HUDEP-2 (cell line): ENCODE results near the gene SBK2.
"Not testable (repeated sequence)": the region's sequence is repeated elsewhere in the genome, so short reads cannot be mapped to it uniquely, and the experiment has no call there.

Source experiments
- DNase-seq, 76 experiments: peaks; one replicate each; lab custom pipeline; 2025; ENCODE audit not compliant: unreplicated experiment in 76 of 76; lab: John Stamatoyannopoulos, UW

SBK2 gene

DNA sequence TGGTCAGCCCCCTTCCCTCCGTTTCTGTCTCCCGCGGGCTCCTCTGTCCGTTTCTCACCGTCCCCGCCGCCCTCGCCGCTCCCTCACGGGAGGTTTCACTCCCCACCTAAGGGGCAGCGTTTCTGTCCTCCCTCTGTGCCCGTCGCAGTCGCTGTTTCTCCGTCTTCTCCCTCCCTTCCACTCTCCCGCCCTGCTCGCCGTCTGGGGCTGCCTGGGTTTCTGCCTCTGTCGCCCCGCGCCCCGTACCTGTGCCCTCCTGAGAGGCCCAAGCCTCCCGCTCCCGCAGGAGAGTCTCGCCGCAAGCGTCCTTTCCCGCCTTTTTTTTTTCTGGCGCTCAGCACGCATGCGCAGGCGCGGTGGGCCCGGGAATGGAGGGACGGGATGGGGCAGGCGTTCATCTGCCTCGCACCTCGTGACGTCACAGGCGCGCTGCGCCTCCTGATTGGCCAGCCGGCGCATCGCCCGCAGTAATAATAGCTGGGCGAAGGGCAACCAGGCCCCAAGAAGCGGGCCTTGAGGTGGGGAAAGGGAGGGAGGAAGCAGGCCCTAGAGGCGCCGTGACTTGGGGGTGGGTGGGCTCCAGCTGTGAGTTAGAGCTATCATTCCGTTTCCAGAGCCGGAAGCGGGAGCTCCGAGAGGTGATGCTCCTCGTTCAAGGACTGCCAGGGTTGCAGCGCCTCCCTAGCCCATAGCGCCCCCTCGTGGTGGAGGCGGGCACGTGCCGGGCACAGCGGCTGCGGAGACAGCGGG is 33.3 kb downstream of the SBK2 start:
- peak in 75 of 76 experiments; percentile 54 to 100 (median 93) for DNase-seq

DNA sequence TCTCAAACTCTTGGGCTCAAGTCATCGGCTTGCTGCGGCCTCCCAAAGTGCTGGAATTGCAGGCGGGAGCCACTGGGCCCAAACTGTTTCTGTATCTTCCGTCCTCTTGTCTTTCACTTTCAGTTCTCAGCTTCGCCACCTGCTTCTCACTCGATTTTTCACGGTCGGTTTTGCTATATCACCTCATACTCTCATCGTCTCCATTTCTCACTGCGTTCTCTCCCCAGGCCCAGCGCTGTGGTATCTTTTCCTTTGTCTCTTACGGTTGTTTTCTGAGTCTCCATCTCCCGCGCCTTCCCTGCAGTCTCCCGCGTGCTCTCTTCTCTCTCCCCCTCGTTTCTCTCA is 33.8 kb downstream of the SBK2 start:
- DNase-seq, result no peak

DNA sequence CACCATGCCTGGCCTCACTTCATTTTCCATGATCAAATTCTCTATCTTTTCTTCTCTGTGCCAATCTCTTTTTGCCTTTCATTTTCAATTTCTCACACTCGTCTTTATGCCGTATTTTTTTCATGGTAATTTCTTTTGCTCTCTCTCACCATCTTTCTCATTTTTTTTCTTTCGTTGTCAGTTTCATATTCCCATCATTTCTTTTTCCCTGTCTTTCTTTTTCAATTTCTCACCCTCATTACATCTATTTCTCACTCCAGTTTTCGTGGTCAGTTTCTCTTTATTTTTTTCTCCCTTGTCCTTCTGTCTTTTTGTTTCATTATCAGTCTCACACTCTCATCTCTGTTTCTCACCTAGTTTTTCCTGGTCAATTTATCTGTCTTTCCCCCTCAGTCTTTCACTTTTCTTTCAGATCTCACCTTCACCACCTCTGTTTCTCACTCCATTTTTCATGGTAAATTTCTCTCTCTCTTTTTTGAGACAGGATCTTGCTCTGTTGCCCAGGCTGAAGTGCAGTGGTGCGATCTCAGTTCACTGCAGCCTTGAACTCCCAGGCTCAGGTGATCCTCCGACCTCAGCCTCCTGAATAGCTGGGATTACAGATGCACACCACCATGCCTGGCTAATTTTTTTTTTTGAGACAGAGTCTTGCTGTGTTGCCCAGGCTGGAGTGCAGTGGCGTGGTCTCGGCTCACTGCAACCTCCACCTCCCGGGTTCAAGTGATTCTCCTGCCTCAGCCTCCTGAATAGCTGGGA is 34.6 kb downstream of the SBK2 start:
- DNase-seq, result no peak

DNA sequence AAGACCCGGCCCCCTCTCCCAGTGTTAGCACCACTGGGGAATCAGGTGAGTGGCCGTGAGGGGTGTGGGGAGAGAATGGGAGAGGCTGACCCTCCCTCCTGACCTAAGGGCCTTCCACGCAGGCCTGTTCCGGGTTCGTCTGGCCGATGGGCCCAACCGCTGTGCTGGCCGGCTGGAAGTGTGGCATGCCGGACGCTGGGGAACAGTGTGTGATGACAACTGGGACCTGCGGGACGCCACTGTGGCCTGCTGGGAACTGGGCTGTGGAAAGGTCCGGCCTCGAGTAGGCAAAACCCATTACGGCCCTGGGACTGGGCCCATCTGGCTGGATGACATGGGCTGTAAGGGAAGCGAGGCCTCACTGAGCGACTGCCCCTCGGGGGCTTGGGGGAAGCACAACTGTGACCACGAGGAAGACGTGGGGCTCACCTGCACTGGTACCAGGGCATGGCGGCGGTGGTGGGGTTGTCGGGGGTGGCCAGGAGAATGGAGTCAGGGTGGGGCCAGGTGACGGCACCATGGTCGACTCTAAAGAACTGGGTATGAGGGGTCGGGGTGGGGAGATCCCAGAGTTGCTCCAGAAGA is 36.5 kb downstream of the SBK2 start:
- DNase-seq, result no peak

DNA sequence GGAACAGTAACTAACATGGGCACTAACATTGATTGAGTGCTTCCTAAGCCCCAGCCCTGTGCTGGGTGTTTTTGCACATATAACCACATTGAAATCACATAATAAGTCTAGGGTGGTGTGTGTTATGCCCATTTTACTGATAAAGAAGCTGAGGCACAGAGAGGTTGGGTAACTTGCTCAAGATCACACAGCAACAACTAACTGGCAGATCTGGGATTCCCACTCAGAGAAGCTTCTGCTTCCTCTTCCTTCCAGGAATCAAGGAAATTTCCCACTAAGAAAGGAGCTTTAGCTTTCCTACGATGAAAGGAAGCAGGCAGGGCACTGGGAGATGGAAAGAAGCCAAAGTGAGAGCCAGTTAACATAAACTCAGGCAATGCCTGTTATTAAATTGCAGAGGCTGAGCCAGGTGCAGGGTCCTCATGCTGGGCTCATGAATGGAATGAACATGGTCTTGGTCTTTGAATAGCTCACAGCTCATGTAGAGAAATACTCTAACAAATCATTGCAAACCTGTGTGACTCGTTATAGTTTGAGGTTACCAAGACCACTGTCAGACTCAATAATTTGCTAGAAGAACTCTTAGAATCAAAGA is 38.6 kb downstream of the SBK2 start:
- no peak for DNase-seq

DNA sequence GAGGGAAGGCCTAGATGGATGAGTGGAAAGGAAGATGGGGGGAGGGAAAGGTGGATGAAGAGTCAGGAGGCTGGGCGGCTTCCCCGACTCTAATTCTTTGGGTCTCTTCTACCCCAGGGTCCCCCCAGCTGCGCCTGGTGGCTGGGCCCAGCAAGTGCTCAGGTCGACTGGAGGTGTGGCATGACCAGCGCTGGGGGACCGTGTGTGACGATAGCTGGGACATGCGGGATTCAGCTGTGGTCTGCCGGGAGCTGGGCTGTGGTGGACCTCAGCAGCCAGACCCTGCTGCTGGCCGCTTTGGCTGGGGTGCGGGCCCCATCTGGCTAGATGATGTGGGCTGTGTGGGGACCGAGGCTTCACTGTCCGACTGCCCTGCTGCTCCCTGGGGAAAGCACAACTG is 39.2 kb downstream of the SBK2 start:
- no peak for DNase-seq

DNA sequence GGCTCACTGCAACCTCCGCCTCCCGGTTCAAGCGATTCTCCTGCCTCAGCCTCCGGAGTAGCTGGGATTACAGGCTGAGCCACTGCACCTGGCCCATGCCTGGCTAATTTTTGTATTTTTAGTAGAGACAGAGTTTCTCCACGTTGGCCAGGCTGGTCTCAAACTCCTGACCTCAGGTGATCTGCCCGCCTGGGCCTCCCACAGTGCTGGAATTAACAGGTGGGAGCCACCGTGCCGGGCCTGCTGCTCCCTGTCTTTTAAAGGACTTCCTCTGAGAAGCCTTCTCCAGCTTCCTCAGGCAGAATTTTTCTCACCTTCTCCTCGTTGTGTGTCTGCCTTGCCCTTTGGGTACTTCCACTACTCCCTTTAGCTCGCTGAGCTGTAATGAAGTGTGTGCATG is 40.1 kb downstream of the SBK2 start:
- DNase-seq, result not testable (repeated sequence)

DNA sequence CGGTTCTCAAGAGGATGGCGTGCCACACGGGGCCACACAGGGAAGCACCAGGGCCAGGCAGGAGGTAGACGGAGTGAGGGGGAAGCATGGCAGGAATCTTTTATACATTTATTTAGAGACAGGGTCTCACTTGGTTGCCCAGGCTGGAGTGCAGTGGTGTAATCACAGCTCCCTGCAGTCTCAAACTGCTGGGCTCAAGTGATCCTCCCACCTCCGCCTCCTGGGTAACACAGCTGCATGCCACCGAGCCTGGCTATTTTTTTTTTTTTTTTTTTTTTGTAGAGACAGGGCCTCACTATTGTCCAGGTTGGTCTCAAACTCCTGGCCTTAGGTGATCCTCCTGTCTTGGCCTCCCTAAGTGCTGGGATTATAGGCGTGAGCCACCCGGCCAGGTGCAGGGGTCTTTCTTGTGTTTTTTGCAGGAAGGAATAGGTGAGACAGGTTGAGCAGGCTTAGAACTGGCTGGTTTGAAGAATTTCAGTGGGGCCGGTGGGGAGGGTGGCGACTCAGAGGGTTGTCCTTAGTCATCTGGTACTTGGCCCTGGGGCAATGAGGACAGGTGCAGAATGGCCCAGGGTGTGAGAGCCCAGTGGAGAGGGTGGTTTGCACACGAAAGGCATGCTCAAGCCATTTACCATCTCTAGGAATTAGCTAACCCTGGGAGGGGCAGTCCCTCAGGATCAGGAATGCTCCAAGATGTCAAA is 41.1 kb downstream of the SBK2 start:
- DNase-seq, result no peak

DNA sequence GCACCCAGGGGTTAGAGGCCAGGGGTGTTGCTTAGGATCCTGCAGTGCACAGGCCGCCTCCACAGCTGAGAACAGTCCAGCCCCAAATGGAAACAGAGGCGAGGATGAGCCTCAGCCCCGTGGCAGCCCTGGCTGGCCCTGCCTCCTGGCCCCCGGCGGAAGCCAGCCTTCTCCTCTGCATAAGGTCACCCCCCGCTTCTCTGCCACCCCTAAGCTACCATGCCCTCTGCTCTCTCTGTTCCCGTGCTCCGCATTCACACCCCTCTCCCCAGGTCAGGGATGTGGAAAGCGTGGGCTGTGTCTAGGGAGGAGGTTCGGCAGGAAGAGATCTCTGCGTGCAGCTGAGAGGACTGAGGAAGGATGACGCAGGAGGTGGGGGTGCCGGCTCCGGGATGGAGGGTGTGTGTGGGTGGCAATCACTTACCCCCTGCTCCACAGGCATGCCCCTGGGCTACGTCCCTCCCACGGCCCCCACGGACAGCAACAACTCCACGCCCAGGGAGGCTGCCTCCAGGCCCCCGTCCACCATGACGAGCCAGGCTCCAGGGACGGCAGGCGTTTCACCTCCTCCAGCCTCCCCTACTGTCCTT is 42.7 kb downstream of the SBK2 start:
- DNase-seq, result no peak

DNA sequence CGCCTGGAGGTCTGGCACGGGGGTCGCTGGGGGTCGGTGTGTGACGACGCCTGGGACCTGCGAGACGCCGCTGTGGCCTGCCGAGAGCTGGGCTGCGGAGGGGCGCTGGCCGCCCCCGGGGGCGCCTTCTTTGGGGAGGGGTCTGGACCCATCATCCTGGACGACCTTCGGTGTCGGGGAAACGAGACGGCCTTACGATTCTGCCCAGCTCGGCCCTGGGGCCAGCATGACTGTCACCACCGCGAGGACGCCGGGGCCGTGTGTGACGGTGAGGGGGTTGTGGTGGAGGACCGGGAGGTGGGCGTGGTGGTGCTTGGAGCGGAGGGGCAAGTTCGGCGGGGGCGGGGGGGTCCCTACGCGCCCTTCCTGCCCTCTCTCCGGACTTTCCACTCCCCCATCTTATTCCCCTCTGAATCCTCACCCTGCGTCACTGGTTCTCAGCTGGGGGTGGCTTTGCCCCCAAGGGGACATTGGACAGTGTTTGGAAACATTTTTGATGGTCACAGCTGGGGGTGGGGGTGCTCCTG is 43.2 kb downstream of the SBK2 start:
- DNase-seq, result no peak

DNA sequence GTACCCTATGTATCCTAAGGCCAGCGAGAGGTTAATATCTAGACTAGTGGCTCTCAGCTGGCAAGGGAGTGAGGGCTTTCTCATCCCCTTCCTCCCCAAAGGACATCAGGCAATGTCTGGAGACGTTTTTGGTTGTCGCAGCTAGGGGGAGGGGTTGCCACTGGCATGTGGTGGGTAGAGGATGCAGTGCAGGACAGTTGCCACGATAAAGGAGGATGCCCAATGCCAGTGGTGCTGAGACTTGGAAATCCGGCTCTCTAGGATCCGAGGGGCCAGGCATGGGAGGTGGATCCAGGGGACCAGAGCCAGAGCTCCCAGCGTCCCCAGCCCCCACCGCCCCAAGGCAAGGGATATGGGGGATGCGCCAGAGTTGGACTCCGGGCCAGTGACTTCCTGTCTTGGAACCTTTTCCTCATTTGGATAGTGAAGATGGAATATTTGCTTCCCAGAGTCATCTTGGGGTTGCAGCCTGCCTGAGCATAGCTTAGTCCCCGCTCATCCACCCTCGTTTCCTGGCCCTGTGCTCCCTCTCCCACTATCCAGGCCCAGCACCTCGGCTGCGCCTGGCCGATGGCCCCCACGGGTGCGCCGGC is 43.8 kb downstream of the SBK2 start:
- no peak for DNase-seq

DNA sequence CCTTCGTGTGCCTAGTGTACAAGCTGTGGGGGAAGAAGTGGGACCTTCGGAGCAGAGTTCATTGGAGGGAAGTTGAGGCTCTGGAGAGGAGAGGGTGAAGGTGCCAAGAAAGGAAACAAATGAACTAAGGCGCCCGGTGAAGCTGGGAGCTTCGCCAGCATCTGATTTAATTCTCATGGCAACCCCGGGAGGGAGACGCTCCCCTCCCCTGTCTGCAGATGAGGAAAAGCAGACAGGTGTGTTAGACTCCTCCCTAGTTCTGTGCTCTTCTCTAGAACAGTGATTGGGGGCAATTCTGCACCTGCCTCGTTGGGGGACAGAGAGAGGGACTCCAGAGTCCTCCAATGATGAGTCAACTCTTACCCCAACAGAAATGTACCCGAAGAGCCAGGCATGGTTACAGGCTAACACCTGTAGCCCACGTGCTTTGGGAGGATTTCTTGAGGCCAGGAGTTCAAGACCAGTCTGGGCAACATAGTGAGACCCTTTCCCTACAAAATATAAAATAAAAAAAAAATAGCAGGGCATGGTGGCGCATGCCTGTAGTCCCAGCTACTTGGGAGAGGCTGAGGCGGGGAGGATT is 44.5 kb downstream of the SBK2 start:
- peak in 1 of 76 experiments; percentile 3 for DNase-seq

DNA sequence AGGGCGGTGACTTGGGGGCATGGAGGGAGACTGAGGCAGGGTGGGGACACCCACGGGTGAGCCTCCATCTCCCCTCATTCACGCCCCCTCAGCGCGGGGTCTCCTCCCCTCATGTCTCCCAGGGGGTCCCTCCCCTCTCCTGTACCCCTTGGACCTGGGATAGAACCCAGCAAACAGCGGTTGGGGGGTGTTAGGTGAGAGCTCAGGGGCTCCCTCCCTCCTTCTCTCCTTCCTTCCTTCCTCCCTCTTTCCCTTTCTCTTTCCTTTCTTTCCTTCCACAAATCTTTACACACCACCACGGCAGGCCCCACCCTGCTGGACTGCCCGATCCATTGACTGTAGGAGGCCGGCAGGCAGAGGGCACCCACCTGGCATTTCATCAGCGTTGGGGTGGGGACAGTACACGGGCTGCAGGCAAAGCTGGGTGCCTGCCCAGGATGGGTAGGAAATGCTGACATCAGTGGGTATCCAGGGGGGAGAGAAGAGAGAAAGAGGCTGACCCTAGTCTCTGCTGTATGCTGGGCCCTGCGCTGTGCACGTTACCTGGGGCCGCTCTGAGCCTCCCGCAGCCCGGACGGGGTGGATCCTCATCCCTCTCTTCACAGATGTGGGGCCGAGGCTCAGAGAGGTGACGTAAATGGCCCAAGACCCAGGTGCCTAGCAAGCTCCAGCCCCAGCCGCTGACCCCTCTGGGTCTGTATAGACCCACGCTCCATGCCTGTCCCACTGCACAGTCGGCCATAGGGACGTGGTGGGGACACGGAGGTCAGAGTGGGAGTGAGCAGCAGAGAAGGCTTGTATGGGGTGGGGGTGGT is 45.2 kb downstream of the SBK2 start:
- no peak for DNase-seq

DNA sequence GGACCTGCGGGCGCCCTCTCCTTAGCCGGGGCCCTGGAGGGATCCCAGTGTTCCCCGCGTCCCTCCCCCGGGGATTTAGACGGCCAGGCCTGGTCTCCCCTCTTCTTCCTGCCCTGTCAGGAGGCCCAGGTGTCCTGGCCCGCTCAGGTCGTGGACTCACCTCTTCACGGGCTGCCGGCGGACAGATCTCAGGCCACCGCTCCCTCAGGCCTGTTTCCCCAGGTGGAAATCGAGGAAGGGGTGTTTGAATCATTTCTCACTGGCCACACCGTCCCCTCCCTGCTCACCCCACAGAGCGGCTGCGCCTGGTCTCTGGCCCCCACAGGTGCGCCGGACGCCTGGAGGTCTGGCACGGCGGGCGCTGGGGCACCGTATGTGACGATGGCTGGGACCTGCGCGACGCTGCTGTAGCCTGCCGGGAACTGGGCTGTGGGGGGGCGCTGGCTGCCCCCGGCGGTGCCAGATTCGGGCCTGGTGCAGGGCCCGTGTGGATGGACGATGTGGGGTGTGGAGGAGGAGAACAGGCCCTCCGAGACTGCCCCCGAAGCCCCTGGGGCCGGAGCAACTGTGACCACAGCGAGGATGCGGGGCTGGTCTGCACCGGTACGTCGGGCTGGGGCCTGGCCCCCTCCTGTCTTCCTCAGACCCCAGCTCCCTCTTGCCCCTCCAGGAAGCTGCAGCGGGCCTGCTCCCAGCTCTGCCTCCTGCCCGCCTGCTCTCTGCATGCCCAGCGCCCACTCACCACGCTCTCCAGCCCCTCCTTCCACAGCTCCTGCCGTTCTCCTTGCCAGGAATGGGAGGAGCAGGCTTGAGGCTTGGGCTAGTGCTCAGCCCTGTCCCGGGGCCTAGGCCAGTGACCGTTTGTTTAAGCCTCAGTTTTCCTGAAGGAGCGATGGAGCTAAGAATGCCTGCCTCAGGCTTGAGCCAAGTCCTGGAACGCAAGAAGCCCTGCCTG is 46.2 kb downstream of the SBK2 start:
- DNase-seq, result no peak

DNA sequence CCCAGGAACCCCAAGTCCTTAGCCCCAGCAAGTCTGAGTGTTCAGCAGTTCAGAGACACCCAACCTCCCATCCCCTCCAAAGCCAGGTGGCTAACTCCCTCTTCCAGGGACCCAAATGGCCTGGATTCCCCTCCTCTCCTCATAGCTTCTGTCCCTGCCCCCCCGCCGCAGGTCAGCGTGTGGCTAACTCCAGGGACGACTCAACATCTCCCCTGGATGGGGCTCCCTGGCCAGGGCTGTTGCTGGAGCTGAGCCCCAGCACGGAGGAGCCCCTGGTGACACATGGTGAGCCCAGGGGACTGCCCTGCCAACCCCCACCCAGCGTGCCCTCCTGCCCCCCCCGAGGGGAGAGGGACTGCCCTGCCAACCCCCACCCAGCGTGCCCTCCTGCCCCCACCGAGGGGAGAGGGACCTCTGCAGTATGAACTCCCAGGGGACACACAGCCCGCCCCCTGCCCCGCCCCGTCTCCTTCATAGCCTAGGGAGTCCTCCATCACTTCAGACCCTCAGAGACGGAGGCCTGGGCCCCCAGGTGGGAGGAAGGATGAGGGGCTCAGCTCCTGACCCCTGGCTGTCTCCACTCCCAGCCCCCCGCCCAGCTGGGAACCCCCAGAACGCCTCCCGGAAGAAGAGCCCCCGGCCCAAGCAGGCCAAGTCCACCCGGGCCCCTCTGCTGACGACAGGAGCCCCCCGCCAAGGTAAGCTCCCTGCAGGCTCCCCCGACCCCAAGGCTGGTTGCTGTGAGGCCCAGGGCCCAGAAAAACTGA is 47.0 kb downstream of the SBK2 start:
- no peak for DNase-seq

DNA sequence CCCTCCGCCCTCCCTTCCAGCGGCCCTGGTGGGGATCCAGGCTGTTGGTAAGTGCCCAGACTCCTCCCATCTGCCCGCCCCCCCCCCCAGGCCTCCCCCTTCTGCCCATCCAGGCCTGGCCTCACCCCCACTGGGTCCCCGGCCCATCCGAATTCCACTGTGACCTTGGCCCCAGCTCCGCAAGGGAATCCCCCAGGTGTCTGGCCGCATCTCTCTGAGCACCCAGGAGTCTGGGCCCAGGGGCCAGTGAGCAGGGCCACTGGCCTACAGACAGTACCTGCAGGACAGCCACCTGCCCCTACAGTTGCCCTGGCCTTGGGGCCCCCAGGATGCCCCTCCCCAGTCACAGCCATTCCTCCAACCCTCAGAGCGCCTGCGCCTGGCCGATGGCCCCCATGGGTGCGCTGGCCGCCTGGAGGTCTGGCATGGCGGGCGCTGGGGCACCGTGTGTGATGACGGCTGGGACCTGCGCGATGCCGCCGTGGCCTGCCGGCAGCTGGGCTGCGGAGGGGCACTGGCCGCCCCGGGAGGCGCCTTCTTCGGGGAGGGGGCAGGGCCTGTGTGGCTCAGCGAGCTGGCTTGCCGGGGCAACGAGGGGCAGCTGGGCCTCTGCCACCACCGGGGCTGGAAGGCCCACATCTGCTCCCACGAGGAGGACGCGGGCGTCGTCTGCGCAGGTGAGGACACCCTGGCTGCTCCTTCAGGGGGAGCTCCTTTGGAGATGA is 47.8 kb downstream of the SBK2 start:
- no peak for DNase-seq
